ENCODE measurements around the gene AK8. TPM values are rescaled to one million over a fixed set of nuclear protein-coding genes. Genes with fewer than 3 reads are reported as not detected.
"Not testable (repeated sequence)": the region's sequence is repeated elsewhere in the genome, so short reads cannot be mapped to it uniquely, and the experiment has no call there.

AK8 gene
- total RNA-seq, 1 experiment from 2014 or later: 0.88 TPM

DNA sequence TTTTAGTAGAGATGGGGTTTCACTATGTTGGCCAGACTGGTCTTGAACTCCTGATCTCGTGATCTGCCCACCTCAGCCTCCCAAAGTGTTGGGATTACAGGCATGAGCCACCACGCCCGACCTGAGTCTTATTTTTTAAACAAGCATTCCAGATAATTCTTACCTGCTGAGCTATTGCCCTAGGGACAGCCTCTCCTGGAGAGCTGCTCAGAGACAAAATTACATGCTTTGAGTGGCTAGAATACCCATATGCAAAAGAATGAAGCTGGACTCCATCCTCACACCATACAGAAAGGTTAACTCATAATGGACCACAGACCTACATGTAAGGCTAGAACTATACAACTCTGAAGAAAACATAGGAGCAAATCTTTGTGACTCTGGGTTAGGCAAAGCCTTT, 166.2 kb downstream of the AK8 start:
- Mint-ChIP-seq H3K9me3 (ENCODE audit: unreplicated experiment) (no peaks in the 10 kb centered on the region), H3K4me3 (ENCODE audit: unreplicated experiment) (no peak overlapping the region), H3K36me3 (ENCODE audit: insufficient read depth, unreplicated experiment) (no peaks in the 10 kb centered on the region), H3K27me3 (ENCODE audit: insufficient read depth, unreplicated experiment) (no peaks in the 10 kb centered on the region), H3K27ac (ENCODE audit: unreplicated experiment) (no peak overlapping the region), H3K4me1 (ENCODE audit: low read depth, unreplicated experiment) (no peaks in the 10 kb centered on the region)
- DNase-seq: no peak
- H3K27me3 ChIP-seq (replicated peaks; ENCODE audit: control insufficient read depth, insufficient read depth, low read length): no peaks in the 10 kb centered on the region
- ChIA-PET CTCF (no interaction called here), POLR2A (no interaction called here)
- H3K9me3 ChIP-seq: no peaks in the 10 kb centered on the region
- no peaks in the 10 kb centered on the region for H3K4me1 ChIP-seq
- intact Hi-C loops (cut with micrococcal nuclease; ENCODE audit: unreplicated experiment): no loop called here
- TF ChIP-seq, protein P1, sequence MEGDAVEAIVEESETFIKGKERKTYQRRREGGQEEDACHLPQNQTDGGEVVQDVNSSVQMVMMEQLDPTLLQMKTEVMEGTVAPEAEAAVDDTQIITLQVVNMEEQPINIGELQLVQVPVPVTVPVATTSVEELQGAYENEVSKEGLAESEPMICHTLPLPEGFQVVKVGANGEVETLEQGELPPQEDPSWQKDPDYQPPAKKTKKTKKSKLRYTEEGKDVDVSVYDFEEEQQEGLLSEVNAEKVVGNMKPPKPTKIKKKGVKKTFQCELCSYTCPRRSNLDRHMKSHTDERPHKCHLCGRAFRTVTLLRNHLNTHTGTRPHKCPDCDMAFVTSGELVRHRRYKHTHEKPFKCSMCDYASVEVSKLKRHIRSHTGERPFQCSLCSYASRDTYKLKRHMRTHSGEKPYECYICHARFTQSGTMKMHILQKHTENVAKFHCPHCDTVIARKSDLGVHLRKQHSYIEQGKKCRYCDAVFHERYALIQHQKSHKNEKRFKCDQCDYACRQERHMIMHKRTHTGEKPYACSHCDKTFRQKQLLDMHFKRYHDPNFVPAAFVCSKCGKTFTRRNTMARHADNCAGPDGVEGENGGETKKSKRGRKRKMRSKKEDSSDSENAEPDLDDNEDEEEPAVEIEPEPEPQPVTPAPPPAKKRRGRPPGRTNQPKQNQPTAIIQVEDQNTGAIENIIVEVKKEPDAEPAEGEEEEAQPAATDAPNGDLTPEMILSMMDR (IDR thresholded peaks at IDR 0.05; ENCODE audit: insufficient read depth in 1 of 2, low read depth in 1 of 2, low read length in 1 of 2, severe bottlenecking in 1 of 2, unreplicated experiment in 1 of 2): no peak
- BruUV-seq (replicated peaks): no TSS peak
- no peaks in the 10 kb centered on the region for H3K36me3 ChIP-seq (ENCODE audit: control insufficient read depth, insufficient read depth, low read length)
- H3K4me3 ChIP-seq (ENCODE audit: low read depth, low read length): no peak overlapping the region

DNA sequence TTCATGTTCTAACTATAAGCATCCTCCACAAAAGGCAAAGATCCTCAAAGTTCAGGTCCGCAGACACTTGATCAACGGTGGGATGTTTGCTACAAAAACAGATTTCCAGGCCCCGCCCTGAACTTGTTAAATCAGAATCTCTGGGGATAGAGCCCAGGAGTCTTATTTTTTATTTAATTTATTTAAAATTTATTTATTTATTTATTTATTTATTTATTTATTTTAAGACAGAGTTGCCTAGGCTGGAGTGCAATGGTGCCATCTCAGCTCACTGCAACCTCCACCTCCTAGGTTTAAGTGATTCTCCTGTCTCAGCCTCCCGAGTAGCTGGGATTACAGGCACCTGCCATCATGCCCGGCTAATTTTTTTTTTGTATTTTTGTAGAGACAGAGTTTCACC, 166.9 kb downstream of the AK8 start:
- H3K27ac Mint-ChIP-seq (ENCODE audit: unreplicated experiment); H3K36me3 Mint-ChIP-seq (ENCODE audit: insufficient read depth, unreplicated experiment); H3K4me1 ChIP-seq; H3K27me3 Mint-ChIP-seq (ENCODE audit: insufficient read depth, unreplicated experiment); POLR2A ChIA-PET; intact Hi-C loops (cut with micrococcal nuclease; ENCODE audit: unreplicated experiment); H3K4me3 ChIP-seq (ENCODE audit: low read depth, low read length); H3K4me3 Mint-ChIP-seq (ENCODE audit: unreplicated experiment); CTCF ChIA-PET; H3K9me3 ChIP-seq; H3K36me3 ChIP-seq (ENCODE audit: control insufficient read depth, insufficient read depth, low read length); H3K9me3 Mint-ChIP-seq (ENCODE audit: unreplicated experiment); H3K4me1 Mint-ChIP-seq (ENCODE audit: low read depth, unreplicated experiment); DNase-seq; H3K27me3 ChIP-seq (replicated peaks; ENCODE audit: control insufficient read depth, insufficient read depth, low read length); BruUV-seq (replicated peaks): not testable (repeated sequence)

DNA sequence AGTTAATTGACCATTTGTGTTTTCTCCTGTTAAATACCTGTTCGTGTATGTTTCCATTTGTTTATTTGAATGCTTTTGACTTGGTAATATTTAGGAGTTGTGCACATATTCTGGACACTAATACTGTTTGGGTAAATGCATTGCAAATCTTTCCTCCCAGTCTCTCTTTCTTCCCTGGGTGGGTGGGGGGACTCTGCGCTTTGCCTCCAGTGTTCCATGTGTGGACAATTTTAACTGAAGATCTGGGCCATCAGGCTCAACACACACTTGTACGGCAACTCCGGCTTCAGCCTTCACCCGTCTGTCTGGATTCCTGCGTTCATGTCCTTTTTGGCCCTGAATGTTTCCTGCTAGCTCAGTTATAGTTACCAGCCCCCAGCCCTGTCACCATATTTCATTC, 167.8 kb downstream of the AK8 start:
- ChIA-PET POLR2A (no interaction called here), CTCF (no interaction called here)
- H3K36me3 ChIP-seq (ENCODE audit: control insufficient read depth, insufficient read depth, low read length): no peaks in the 10 kb centered on the region
- BruUV-seq (replicated peaks): no TSS peak
- no peaks in the 10 kb centered on the region for H3K27me3 Mint-ChIP-seq (ENCODE audit: insufficient read depth, unreplicated experiment)
- DNase-seq: no peak
- H3K27ac Mint-ChIP-seq (ENCODE audit: unreplicated experiment): no peak overlapping the region
- H3K27me3 ChIP-seq (replicated peaks; ENCODE audit: control insufficient read depth, insufficient read depth, low read length): no peaks in the 10 kb centered on the region
- no peaks in the 10 kb centered on the region for H3K9me3 ChIP-seq
- no peaks in the 10 kb centered on the region for H3K9me3 Mint-ChIP-seq (ENCODE audit: unreplicated experiment)
- no peak overlapping the region for H3K4me3 Mint-ChIP-seq (ENCODE audit: unreplicated experiment)
- TF ChIP-seq, protein P1 (IDR thresholded peaks at IDR 0.05; ENCODE audit: insufficient read depth in 1 of 2, low read depth in 1 of 2, low read length in 1 of 2, severe bottlenecking in 1 of 2, unreplicated experiment in 1 of 2): no peak
- no peak overlapping the region for H3K4me3 ChIP-seq (ENCODE audit: low read depth, low read length)
- no peaks in the 10 kb centered on the region for H3K4me1 Mint-ChIP-seq (ENCODE audit: low read depth, unreplicated experiment)
- no peaks in the 10 kb centered on the region for H3K36me3 Mint-ChIP-seq (ENCODE audit: insufficient read depth, unreplicated experiment)
- H3K4me1 ChIP-seq: no peaks in the 10 kb centered on the region
- intact Hi-C loops (cut with micrococcal nuclease; ENCODE audit: unreplicated experiment): no loop called here

DNA sequence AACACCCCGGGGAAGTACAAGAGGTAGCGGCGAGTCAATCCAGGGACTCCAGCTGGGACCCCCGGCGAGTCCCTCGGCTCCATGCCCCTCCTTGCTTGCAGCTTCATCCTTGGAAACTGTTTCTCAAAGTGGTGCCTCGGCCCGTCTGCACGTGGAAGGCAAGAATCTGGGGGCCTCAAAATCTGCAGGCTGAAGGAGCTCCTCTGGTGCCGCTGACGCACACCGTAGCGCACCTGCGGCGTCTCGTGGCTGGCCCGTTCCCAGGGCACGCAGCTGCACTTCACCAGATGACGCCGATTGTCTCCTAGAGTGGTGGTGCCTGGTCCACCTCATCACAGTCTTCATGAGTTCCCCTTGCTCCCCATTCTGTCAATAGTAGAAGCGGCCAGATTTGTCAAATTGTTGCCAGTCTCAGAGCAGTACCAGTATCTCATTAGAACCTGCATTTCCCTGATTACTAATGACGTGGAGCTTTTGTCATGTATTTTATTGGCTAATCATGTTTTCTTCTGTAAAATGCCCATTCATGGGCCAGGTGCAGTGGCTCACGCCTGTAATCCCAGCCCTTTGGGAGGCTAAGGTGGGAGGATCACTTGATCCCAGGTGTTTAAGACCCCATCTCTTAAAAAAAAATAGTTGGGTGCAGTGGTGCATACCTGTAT, 169.2 kb downstream of the AK8 start:
- ChIA-PET CTCF (no interaction called here), POLR2A (no interaction called here)
- DNase-seq: no peak
- Mint-ChIP-seq H3K4me1 (ENCODE audit: low read depth, unreplicated experiment) (no peaks in the 10 kb centered on the region), H3K36me3 (ENCODE audit: insufficient read depth, unreplicated experiment) (peaks cover 4% of the 10 kb centered on the region), H3K27me3 (ENCODE audit: insufficient read depth, unreplicated experiment) (no peaks in the 10 kb centered on the region), H3K4me3 (ENCODE audit: unreplicated experiment) (no peak overlapping the region), H3K9me3 (ENCODE audit: unreplicated experiment) (peaks cover 5% of the 10 kb centered on the region), H3K27ac (ENCODE audit: unreplicated experiment) (no peak overlapping the region)
- no TSS peak for BruUV-seq (replicated peaks)
- TF ChIP-seq, protein P1 (IDR thresholded peaks at IDR 0.05; ENCODE audit: insufficient read depth in 1 of 2, low read depth in 1 of 2, low read length in 1 of 2, severe bottlenecking in 1 of 2, unreplicated experiment in 1 of 2): no peak
- Histone ChIP-seq H3K36me3 (ENCODE audit: control insufficient read depth, insufficient read depth, low read length) (no peaks in the 10 kb centered on the region), H3K4me3 (ENCODE audit: low read depth, low read length) (no peak overlapping the region), H3K9me3 (0 out of 2 replicates have a peak, but pooled peaks cover under 1% of the 10 kb centered on the region), H3K4me1 (no peaks in the 10 kb centered on the region), H3K27me3 (replicated peaks; ENCODE audit: control insufficient read depth, insufficient read depth, low read length) (no peaks in the 10 kb centered on the region)
- intact Hi-C loops (cut with micrococcal nuclease; ENCODE audit: unreplicated experiment): no loop called here

All from Caco-2 (cell line).